C4-2B (cell line): ENCODE results near the gene PARP12.

Source experiments
- H3K27ac ChIP-seq: fragments of 450-650 bp; 2 replicates; pipeline ENCODE4 v1.5.1; 2017
- ZFX ChIP-seq: fragments of 450-650 bp; IDR thresholded peaks from 2 replicates; pipeline ENCODE4 v1.6.1; 2017
- TF ChIP-seq, protein P1 (sequence below): fragments of 450-650 bp; conservative IDR thresholded peaks from 2 replicates; pipeline ENCODE4 v1.5.1; 2017; ENCODE audit warnings: mild to moderate bottlenecking

The PARP12 gene

DNA sequence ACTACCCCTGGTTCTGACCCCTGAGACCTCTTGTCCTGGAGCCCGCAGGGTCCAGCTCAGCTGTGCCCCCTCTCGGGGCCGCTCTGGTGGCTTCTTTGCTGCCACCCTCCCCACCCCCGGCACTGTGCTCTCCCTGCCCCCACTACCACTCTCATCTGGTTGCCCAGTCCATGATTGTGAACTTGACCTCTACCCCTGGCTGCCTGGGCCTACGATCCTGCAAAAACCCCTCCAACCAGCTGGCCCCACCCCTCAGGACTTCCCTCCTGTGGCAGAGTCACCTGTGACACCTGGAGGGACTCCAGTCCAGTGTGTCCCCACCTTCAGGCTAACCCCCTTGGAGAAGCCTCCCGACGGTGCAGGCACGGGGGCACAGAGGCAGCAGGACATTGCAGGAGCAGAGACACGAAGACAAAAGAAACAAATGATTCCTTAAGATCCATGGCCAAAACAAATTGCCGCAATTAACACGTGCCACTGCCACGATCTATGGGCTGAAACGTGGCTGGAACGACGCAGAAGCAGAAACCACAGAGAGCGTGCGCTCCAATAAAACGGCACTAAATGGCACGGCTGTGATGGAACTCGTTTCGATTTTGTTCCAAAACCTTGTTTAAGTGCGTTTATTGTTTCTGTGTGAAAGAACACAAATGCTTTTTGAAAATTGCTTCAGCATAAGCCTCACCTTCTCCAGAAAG lies 72.0 kb downstream of the PARP12 start:
- H3K27ac ChIP-seq = no peak overlapping the region
- no peak for TF ChIP-seq ZFX
- TF ChIP-seq, protein P1, sequence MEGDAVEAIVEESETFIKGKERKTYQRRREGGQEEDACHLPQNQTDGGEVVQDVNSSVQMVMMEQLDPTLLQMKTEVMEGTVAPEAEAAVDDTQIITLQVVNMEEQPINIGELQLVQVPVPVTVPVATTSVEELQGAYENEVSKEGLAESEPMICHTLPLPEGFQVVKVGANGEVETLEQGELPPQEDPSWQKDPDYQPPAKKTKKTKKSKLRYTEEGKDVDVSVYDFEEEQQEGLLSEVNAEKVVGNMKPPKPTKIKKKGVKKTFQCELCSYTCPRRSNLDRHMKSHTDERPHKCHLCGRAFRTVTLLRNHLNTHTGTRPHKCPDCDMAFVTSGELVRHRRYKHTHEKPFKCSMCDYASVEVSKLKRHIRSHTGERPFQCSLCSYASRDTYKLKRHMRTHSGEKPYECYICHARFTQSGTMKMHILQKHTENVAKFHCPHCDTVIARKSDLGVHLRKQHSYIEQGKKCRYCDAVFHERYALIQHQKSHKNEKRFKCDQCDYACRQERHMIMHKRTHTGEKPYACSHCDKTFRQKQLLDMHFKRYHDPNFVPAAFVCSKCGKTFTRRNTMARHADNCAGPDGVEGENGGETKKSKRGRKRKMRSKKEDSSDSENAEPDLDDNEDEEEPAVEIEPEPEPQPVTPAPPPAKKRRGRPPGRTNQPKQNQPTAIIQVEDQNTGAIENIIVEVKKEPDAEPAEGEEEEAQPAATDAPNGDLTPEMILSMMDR = no peak

DNA sequence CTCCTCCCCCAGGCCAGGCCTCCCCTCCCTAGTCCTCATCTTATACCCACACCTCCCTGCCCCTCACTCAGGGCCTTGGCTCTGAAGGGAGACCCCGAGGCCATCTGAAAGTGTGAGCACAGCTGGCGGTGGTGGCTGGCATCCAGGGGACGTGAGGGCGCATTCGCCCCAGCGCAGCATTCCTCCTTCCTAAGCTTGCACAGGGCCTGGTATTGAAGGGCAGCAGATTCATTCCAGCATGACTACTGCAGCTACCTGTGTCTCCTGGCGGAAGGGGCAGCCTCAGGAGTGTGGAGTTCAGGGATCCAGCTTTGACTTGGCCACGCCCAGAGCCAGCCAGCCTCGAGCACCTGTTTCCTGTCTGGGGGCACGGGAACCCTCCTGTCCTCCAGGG lies 72.6 kb downstream of the PARP12 start:
- no peak overlapping the region for H3K27ac ChIP-seq
- TF ChIP-seq, protein P1 = no peak
- no peak for TF ChIP-seq ZFX

DNA sequence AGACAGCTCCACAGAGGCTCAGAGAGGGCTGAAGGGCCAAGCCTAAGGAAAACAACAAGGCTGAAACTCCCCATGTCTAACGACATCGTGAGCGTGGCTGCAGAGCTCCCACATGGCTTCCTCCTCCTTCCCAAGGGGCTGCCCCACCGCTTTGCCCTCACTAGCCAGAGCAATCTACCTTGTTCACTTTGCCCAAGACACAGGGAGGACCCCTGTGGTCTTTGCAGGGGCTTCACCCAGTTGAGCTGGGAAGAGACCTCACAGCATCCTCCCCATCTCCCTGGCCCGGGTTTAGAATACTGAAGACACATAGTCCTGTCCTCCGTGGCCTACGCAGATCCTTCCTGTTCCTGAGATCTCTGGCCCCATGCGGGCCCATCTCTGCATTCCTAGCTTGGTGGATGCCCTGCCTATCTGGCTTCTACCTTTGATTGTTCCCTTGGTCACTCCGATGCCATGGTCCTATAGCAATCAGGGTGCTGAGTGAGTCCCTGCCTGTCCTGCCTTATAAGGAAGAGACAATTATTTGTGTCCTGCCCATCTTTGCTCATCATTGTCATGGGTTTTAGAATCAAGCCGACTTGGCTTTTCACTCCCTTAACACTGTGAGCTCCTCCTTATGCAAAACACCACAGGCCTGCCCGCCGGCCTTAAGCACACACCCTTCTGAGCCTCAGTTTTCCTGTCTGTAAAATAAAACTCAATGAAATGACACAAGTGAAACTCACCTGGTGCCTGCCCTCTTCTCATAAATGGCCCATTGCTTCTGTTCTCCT lies 73.2 kb downstream of the PARP12 start:
- no peak overlapping the region for H3K27ac ChIP-seq
- TF ChIP-seq, protein P1 = no peak
- no peak for TF ChIP-seq ZFX

DNA sequence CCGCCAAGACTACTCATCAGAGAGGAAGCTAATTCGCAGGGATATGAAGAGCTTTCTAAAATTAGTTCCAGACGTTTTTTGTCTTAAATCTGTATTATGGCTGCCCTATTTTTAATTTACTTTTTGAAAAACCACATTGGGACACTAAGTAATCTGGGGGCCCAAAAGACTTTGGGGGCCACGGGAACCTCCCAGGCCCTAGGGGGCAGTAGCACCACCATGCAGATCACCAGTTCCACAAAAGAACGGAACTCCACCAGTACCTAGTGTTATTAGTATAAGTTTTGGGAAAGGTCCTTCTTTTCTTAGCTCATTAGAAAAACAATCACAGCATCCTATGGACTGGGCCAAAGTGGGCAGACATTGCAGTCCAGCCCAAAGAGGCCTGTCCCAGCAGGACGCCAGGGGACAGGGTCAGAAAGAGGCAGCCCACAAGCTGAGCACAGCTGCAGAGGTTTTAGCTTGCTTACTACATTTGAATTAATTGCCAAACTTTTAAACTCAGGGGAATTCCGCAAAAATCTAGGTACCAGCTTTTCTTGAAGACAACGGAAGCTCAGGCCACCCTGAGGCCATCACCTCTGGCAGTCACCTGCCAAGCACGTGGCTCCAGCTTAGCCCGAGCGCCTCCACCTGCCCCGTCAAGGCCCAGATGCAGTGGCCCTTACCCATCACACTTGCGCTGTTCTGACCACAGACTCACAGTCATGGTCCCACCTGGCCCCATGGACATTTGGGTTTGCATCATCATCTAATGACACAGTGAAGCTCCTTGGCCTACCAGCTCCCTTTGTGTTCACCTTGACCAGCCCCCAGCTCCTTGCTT lies 74.8 kb downstream of the PARP12 start:
- TF ChIP-seq, protein P1 = no peak
- no peak for TF ChIP-seq ZFX
- H3K27ac ChIP-seq = no peak overlapping the region

DNA sequence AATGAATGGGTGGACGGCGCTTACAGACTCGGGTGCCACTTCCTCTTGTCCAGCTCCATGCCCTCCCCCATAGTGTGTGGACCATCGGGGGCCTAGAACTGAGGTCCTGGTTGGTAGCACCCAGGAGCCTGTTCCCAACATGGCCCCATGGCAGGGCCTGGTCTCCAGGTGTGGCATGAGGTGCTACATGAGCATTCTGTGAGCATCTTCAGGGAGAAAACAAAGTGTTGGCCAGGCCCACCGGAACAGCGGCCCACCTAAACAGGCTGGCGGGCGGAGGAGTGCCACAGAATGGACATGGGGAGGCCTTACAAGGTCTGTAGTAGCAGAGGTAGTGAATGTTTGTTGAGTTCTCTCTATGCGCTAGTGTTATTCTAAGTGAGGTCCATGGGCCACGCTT lies 76.9 kb downstream of the PARP12 start:
- H3K27ac ChIP-seq = no peak overlapping the region
- no peak for TF ChIP-seq ZFX
- TF ChIP-seq, protein P1 = no peak

DNA sequence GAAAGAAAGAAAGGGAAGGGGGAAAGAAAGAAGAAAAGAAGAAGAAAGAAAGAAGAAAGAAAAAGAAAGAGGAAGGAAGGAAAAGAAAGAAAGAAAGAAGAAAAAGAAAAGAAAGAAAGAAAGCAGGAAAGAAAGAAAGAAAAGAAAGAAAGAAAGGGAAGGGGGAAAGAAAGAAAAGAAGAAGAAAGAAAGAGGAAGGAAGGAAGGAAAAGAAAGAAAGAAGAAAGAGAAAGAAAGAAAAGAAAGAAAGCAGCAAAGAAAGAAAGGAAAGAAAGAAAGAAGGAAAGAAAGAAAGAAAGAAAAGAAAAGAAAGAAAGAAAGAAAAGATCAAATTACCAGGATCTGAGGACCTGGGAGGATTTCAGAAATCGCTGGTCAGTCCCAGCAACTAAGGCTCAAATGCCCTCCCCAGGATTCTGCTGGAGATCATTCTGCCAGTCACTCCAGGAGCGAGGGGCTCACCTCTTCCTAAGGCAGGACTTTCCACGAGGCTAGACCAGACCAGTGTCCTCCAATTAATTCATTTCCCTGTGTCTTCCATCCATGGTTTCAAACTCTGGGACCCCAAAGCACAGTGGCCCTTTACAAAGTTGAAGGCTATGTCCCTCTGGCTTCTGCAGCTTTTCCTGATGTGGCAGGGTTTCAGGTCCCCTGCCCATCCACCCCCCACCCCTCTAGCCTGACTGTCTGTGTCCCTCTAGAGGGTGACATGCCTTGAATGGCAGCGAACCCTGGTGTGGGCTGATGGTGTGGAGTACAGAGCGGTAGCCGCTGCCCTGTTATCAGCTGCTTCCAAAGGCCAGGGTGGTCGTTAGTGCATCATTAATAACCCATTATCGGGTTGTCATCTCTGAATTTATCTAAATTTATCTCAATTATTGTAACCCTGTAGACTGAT lies 77.9 kb downstream of the PARP12 start:
- TF ChIP-seq, protein P1 = no peak
- TF ChIP-seq ZFX = no peak
- no peak overlapping the region for H3K27ac ChIP-seq
